Daoy (cell line): ENCODE data around the gene TNXB. TPM values are rescaled to one million over a fixed set of nuclear protein-coding genes. Genes with fewer than 3 reads are reported as not detected.

Source experiments
- DNase-seq: peaks from one replicate; pipeline ENCODE4 v3.0.0-alpha.2; 2015; ENCODE audit warnings: low read depth
- total RNA-seq: library from RNA; depleted of rRNA; stranded (reverse); fragments of >200 nt; shearing (Covaris generic); gene quantifications from 2 replicates; pipeline ENCODE4 v1.2.3, GENCODE V29; 2014

Gene TNXB
- total RNA-seq, 1 experiment from 2014 or later: 0.11 TPM

DNA sequence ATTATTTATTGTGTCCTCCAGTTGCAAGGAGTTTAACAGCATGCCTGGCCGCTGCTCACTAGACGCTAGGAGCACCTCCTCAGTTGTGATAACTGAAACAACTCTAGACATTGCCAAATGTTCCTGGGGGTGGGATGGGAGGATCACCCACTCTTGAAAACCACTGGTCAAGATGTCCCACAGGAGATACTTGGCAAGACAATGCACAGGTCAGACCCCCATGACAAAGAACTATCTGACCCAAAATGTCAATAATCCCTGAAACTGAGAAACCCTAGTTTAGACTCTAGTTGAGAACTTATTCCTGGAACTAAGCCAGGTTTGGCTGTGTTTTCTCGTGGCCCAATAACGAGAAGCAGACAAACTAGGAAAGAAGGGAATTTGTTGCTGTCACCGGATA, 30.5 kb upstream of the TNXB start:
- no peak for DNase-seq

DNA sequence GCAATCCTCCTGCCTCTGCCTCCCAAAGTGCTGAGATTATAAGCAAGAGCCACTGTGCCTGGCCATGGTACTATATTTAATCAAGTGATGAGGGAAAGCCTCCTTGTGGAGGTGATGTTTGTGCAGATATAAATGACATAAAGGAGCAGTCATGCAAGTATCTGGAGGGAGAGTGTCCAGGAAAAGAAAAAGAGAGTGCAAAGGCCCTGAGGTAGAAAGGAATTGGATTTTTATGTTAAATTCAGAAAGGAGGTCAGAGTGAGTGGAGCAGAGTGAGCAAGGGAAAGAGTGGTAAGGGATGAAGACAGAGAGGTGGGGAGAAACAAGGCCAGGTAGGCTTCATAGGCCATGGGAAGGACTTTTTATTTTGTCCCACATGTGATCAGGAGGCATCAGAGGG, 28.3 kb upstream of the TNXB start:
- DNase-seq: no peak

DNA sequence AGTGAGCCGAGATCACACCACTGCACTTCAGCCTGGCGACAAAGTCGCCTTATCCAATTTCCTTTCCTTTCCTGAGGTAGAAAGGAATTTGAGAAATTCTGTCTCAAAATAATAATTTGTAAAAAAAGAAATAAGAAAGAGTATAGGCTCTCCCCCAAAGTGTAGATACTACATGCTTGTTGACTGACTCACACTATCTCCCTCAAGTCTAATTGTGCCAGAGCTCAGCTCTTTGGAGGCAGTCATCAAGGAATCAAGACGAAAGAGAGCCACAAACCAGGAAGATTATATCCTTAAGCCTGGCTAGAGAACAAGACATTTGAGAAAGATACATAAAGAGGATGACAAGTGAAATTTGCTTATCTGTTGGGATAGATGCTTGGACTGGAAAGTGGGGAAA, 24.6 kb upstream of the TNXB start:
- DNase-seq: no peak

DNA sequence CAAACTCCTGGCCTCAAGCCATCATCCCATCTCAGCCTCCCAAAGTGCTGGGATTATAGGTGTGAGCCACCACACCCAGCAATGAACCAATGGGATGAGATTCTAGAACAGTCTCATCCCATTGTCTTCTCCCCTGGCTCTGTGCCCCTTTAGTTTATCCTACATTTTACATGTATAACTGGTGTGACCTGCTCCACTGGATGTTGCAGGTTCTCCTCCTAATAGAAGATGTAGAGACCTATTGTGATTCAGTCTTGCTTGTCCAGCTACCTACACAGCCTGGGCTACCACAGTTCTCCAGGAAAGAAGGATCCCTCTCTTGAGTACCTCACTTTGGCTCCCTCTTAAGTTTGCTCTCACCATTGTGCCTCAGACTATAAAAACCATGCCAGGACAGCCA, 23.0 kb upstream of the TNXB start:
- no peak for DNase-seq

DNA sequence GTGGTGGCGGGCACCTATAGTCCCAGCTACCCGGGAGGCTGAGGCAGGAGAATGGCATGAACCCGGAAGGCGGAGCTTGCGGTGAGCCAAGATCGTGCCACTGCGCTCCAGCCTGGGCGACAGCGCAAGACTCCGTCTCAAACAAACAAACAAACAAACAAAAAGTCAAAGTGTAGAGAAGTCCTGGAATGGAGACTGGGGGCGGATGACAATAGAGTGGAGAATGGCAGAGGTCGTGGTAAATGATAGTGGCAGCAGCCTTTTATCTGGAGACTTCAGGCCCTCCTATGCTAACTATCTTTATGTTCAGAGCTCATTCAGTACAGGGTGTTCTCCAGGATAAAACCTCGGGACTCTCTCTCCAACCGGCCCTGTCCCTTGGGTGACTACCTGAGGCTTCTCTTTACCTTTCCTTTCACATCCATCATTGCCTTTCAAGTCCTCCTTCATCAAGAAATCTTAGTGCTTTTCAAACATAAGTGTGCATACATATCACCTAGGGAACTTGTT, 22.4 kb upstream of the TNXB start:
- DNase-seq: no peak

DNA sequence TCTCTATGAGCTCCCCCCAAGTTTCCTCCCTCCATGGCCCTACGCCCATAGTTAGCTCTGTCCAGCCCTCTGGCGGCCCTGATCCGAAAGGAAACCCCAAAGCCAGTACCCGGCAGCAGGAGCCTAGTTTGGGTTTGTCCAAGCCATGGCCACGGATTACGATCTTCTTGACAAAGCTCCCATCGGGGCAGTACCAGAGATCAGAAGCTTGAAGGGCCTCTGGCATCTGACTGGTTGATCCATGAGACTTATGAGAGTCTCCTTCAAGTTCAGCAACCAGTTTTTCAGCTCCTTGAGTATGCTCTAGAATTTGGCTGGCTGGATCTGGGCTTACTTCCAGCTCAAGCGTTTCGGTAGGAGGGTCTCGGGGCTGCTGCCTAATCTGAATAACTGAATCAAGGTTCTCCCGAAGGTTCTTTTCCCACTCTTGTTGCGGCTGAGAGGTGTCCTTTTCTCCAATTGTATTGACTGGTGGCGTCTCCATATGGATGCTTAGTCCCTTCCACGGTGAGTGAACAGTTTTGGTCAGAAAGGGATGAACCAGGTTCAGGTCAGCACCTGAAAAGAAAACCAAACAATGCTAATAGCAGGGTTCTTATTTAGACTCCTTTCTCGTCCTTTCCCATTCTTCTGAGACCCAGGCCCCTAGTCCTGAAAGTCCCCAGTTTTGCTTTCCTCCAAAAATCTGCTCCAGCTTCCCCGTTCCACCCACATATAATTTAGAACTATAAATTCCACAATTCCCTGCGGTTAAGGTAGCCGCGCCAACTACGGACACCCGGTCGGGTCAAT, 20.4 kb upstream of the TNXB start:
- no peak for DNase-seq

DNA sequence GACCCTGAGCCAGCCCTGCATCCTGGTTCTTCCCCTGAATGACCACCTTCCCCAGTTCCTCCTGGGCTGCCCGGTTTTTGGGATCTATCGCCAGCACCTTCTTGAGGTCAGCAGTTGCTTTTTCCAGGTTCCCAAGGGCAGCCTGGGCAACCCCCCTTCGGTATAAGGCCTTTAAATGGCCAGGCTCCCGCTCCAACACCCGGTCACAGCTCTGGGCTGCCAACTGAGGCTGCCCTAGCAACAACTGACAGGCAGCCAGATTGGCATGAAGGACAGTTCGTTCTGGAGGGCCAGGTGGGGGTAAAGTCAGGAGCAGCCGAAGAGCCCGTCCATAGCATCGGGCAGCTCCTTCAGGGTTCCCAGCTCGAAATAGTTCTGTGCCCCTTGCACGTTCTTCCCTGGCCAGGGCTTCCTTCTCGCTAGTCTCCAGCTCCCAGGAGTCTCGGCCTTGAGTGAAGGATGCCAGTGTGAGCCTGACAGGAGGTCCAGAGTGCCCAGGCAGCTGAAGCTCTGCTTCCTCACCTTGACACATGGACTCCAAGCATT, 19.7 kb upstream of the TNXB start:
- no peak for DNase-seq

DNA sequence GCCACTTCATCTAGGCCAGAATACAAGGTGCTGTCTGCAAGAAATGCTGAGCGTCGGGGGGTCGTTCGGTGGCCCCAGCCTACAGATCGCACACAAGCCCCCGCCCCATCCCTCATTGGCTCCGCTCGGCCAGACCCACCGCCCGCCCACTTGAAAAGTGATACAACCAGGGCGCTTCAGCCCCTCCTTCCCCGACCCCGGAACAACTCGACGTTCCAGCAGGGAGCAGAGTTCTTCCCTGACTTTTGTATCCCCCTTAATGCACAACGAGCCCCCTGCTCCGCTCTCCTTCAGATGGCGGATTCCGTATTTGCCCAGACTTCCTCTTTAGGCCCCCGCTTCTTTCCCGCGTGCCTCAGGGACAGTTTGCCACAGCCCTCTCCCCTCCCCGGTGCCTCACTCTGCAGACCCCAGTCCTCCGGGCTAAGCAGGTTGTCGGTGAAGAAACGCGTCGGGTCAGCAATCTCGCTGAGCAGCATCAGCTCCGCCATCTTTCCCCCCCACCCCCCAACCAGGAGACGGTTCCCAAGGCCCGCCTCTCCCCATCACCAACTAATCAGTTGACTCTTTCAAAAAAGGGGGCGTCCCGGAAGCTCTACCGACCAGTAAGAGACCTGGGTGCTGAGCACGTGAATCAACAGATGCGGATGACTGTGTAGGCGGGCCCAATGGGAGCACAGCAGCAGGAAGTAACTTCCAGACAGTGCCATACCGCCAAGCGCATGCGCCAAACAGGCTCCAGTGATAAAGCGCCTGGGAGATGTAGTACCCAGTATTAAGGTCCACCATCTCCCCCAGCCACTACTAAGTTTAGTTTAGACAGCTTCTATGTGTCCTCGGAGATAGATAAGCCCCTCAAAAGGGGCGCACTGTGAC, 18.8 kb upstream of the TNXB start, which contains the start of gene ATF6B:
ATF6B (minus strand) TSS at position 530 of the 876 bp plus-strand sequence; CDS start at position 491, 39 bp downstream.
- peak; percentile 100 for DNase-seq

DNA sequence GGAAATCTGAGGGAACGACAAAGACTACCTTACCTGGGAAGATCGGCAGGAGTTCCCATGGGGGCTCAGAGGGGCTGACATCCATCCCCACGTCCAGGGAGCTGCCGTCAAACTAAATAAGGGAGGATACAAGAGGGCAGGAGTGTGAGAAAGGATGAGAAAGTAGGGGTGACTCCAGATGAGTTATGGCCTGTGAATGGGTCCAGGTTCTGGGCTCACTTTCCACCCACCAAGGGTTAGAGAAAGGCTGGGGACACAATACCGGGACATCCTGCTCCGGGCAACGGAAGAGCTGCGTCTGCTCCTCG, 18.2 kb upstream of the TNXB start:
- no peak for DNase-seq

DNA sequence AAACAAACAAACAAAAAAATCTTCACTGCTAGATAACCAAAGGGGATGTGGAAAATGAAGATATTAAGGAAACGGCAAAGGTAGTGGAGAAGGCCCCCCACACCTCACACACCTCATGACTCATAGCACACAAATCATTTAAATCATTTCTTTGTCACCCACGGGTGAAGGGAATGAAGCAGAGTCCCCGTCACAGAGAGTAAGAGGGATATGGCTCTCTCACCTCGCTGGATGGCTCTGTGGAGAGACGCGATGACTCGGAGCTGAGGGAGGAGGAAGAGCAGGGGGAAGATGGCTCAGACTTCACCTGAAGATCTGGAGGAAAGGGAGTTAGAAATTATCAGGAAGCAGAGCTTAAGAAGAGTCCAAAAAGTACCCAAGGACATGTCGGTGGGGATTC, 17.7 kb upstream of the TNXB start:
- DNase-seq: no peak

DNA sequence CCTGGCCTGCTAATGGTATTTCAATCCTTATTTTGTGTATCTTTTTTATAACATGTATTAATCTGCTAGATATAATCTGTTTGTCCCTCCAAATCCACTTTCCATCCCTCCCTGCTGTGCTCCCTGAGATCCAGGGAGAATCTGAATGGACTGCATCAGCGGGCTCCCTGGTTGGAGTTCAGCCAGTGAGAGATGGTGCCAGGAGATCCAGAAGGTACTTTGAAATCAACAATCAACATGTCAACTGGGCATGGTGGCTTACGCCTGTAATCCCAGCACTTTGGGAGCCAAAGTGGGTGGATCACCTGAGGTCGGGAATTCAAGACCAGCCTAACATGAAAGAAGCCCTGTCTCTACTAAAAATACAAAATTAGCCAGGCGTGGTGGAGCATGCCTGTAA, 14.5 kb upstream of the TNXB start:
- no peak for DNase-seq

DNA sequence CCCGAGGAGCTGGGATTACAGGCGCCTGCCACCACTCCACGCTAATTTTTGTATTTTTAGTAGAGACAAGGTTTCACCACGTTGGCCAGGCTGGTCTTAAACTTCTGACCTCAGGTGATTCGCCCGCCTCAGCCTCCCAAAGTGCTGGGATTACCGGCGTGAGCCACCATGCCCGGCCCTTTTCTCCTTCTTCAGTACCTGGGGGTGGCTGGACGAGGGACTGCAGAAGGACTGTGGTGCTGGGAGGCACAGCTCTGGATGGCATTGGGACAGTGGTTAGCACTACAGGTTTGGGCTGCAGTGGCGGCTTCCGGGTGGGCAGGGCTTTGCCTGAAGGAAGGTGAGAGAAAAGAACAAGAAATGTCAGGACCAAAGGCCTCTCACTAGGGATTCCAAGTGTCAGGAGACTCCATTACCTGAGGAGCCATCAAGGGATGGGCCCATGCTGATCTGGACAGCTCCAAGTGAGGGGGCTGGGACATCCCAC, 11.5 kb upstream of the TNXB start:
- DNase-seq: no peak

DNA sequence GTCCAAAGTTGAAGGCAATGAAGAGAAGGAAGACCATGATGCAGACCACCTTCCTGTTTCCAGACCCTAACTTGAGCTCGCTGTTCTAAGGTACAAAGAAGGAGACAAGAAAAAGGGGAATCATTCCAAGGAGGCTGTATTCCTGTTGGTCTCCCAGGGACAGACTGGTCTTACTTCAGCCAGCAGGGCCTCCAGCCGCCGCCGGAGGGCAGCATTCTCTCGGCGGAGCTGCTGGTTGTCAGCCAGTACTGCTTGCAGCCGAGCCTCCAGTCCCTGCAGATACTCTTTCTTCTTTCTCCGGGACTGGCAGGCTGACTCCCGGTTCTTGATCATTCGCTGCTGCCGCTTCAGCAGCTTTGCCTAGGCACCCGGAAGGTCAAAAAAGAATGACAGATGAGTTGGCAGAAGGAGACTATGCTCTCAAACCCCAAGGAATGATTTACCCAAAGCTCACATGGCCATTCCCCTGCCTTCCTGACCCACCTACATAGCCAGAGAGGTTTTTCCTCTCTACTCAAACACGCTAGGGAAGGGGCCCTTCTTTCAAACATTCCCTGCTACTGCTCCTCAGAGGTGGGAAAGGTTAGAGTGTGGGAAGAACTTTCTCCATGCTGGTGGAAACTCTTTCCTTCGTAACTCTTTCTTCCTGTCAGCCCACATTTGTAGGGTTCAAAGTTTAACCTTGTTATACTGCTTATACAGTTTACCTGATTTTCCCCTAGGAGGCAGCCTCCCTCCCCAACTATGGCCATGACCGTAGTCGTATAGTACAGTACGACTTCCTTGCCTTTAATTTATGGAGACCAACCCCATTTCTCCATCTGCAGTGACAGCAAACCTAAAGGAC, 9.9 kb upstream of the TNXB start:
- peak; percentile 86 for DNase-seq

DNA sequence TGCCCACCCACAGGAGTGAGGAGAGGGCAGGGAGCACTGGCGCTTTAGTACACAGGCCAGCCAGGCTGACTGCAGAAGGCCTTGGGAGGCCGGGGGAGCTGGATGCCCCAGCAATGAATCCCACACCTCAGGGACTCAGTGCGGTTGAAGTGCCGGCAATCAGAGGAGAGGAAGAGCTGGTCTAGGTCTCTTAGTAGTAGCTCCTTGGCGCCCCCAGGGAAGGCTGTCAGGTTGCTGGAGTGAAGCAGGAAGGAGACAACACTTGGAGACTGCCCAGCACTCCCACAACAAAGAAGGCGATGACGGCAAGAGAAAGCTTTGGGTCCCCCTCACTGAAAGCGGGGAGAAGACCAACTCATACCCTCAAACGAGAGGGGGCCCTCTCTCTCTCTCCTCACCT, 8.3 kb upstream of the TNXB start:
- DNase-seq: no peak

DNA sequence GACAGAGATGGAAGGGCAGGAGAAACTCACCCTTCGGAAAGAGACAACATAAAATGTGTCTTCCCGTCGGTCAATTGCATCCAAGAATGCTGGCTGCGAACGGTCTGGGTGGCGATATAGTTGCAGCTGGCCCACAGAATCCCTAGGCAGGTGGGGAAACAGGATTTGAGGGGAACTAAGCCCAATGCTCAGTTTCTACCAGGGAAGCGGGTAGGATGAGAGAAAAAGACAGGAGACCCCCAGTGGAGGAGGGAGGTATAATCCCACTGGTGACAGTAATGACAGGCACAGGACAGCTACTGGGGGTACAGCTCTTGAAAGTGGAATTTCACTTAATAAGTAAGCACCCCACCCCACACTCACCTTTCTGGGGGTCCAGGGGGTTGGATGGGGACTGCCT, 7.5 kb upstream of the TNXB start:
- no peak for DNase-seq

DNA sequence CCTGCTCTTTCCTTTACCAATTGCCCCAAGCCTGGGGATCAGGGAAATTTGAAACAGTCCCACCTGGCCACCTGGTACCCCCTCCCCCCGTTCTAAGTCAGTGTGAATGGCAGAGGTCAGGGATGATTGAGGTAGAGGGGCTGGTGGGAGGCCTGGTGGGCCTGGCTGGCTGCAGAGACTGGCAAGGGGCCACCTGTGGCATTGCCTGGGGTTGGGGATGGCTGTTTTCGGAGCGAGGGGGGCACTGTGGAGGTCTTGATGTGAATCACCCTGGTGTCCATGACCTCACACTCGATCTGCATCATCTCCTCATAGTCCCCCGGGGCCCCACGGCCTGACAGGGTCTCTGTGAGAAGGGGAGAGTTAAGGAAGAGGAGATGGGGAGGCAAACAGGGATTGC, 6.5 kb upstream of the TNXB start:
- no peak for DNase-seq

DNA sequence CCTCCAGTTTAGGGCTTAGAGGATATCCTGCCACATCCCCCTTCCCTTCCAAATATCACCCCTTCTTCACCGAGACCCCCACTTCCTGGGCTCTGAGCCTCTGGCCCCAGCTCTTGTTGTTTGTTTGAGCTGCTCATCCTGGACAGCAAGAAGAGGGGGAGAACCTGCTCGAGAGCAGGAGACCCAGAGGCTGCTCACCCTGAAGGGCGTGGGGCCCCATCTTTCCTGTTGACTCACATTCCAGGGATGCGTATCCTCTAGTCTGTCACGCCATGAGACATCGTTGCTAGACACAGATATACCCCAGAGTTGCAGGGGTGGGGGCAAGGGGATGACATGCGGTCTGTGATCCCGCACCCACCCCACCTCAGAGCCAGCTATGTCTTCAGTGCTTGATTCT, 5.7 kb upstream of the TNXB start:
- peak; percentile 75 for DNase-seq

DNA sequence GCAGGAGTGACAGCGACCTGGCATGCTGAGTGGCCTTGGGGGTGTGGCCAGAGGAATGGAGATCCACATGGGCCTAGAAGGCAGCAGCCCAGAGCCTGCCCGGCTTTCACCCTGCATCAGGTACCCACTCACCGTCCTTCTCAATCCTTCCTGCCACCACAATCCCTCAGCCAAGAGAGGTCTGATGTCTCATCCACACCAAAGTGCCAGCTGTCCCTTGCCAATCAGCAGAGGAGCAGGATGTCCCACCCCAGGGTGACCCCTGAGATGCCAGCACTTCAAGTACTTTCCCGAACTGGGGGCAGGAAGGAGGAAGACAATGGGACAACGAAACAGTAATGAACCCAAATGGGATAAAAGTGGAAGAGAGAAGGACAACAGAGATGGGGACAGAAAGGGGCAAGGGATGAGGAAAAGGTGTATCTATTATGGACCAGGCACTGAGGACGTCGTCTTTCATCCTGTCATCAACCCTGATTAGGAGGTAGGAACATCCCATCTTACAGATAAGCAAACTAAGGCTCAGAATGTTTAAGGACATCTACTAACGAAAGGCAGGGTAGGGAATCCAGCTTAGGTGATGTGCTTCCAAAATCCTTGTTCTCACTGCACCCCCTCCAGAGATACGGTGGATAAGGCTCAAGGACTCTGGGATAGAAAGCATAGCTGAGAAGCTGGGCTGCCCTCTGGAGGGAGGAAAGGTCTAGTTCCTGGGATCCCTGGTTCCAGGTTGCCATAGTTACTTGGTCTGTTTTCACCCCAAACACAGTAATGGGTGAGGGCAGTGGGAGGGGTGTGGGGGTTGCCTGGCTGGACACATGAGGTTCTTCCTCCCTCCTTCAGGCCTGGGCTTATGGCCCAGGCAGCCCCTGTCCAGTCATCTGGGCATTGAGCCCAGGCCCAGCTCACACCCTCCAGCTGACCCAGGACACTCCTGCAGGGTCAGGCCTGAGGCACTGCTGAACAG, 4.5 kb upstream of the TNXB start:
- DNase-seq: peak; percentile 61

DNA sequence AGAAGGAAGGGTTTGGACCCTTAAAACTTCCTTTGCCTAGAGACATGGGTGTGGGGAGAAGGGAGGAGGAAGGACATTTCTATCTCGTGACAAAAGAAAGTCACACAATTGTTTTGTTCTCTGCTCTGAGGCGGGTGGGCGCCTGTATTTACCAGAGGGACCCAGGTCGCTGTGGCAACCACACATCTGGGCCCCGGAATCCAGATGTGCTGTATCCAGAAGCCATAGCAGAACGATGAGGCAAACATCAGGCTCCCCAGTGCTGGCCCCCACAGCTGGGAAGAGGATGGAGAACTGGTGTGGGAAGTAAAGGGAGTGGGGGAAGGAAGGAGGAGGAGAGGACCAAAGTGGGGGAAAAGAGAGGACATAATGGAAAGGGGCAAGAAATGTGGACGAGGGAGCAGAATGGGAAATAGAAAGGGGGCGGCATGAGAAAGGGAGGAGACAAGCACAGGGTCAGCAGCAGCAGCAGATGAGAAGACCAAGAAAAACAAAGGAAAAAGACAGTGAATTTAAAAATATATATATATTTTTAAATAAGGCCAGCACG, 3.4 kb upstream of the TNXB start:
- no peak for DNase-seq

DNA sequence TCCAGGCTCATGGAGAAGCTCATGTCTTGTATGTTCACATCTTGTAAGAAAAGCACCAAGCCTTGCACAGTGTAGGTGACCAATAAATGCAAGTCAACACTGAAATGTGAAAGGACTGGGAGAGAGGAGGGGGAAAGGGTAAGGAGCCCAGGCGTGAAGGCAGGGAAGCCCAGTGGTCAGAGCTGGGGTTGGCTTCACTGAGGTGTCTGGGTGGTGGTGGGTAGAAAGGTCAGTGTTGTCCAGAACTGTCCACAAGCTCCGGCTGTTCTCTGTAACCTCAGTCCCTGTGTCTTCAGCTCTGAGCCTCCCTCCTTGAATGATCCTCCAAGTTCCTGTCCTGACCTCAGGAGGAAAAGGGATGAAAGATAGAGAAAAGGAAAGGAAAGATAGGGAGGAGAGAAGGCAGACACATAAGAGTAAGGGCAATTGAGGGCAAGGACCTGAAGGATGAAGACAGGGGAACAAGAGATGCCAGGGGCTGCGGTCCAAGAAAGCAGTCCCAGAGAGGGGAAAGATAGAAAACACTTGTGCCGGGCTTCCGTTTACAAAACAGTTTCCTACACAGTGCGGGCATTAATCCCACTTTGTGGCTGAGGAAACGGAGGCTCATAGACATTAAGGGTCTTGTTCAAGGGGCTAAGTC, 2.4 kb upstream of the TNXB start:
- no peak for DNase-seq
